Lower leg skin (tissue), 4 donors: ENCODE results near the gene LDLRAP1. TPM values are rescaled to one million over a fixed set of nuclear protein-coding genes. Genes with fewer than 3 reads are reported as not detected.

Experiments used
- DNase-seq, 2 donors: peaks; one replicate each; pipeline ENCODE4 v3.0.0-alpha.2; 2019; ENCODE audit warnings: low spot score in 2 of 2
- H3K4me3 ChIP-seq: fragments of 200-600 bp; sonication (generic); 2 replicates; pipeline ENCODE4 v1.5.1; 2017; ENCODE audit warnings: mild to moderate bottlenecking, low read depth; ENCODE audit not compliant: poor library complexity, severe bottlenecking
- POLR2A ChIP-seq, 2 donors: fragments of 450-650 bp; IDR thresholded peaks; one replicate each; pipeline ENCODE4 v1.6.1; 2016 to 2017; ENCODE audit warnings: antibody characterized with exemption in 2 of 2, mild to moderate bottlenecking in 1 of 2, moderate library complexity in 1 of 2
- WGBS, 2 donors: methylation state at CpG; one replicate each; pipeline ENCODE4 v1.1.5; 2018; 5-methylcytosine and 5-hydroxymethylcytosine counted together
- intact Hi-C: fragments of 100-400 bp; cut with DNase I; formaldehyde crosslinking; loops from one replicate; pipeline ENCODE4 v1.15.0; 2023; ENCODE audit warnings: low total_unique reads
- total RNA-seq, 4 donors: library from RNA; depleted of rRNA; stranded (reverse); fragments of >200 nt; gene quantifications; one replicate each; pipeline ENCODE4 v1.1.0, GENCODE V29; 2016
- TF ChIP-seq, protein P1 (sequence below), 3 donors: fragments of 450-650 bp; IDR thresholded peaks; one replicate each; pipeline ENCODE4 v1.5.1; 2016; ENCODE audit warnings: antibody characterized with exemption in 3 of 3, mild to moderate bottlenecking in 3 of 3, moderate library complexity in 2 of 3

Gene LDLRAP1
- total RNA-seq, 4 donors from 2014 or later, result 26.9 to 36.7 (median 27.2) TPM

DNA sequence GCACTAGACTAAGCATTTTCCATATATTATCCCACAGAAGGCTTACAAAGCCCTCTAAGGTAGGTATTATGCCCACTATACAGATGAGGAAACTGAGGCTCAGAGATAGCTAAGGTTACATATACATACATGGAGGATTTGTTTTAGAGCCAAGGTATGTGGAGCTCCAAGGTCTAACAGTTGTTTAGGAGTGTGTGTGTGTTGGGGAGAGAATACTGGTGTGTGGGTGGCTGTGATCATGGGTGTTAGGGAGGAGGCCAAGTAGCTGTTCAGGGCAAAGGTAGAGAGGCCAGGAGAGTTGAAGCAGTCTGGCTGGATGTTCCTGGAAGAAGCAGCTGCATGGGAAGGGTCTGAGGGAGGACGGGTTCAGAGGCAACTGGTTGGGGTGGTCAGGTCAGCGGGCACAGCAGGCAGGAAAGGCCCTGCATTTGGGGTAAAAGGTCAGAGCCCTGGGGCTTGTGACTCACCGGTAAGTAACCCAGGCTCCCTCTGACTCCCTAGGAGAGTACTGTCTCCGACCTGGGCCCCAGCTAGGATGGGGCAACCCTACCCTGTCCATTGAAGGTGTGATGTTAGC lies 5.1 kb upstream of the LDLRAP1 start:
- no peak overlapping the region for H3K4me3 ChIP-seq
- WGBS, 2 donors, result 77 to 78% methylated on average over 4 of the region's 4 CpGs
- no peak for DNase-seq
- intact Hi-C loops, result no loop called here
- TF ChIP-seq, protein P1, sequence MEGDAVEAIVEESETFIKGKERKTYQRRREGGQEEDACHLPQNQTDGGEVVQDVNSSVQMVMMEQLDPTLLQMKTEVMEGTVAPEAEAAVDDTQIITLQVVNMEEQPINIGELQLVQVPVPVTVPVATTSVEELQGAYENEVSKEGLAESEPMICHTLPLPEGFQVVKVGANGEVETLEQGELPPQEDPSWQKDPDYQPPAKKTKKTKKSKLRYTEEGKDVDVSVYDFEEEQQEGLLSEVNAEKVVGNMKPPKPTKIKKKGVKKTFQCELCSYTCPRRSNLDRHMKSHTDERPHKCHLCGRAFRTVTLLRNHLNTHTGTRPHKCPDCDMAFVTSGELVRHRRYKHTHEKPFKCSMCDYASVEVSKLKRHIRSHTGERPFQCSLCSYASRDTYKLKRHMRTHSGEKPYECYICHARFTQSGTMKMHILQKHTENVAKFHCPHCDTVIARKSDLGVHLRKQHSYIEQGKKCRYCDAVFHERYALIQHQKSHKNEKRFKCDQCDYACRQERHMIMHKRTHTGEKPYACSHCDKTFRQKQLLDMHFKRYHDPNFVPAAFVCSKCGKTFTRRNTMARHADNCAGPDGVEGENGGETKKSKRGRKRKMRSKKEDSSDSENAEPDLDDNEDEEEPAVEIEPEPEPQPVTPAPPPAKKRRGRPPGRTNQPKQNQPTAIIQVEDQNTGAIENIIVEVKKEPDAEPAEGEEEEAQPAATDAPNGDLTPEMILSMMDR (IDR thresholded peaks at IDR 0.05), result no peak
- no peak for TF ChIP-seq POLR2A (IDR thresholded peaks at IDR 0.05)

DNA sequence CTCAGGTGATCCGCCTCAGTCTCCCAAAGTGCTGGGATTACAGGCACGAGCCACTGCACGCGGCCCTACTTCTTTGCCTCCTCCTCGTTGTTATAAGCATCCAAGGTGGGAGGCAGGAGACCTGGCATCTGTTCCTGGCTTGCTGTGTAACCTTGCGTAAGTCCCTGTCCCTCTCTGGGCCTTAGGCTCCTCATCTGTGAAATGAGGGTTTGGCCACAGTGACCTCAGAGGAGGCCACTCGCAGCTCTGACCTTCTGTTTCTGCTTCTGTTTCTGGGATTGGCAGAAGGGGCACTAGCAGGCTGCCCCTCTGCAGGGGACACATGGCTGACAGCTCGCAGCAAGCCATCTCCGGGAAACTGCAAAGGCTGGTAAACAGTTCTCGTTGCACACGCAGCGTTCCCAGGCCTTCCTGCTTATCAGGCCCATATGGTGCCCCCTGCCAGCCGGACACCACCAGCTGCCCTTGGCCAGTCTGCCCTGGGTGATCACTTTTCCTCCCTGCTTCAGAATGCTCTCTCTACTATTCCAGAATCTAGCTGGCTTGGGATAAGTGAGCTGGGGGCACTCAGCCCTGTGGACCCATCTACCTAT lies 2.6 kb upstream of the LDLRAP1 start:
- H3K4me3 ChIP-seq, result no peak overlapping the region
- TF ChIP-seq, protein P1 (IDR thresholded peaks at IDR 0.05), result no peak
- TF ChIP-seq POLR2A (IDR thresholded peaks at IDR 0.05), result no peak
- no peak for DNase-seq
- intact Hi-C loops, result no loop called here
- 86 to 92% methylated on average over 13 of the region's 13 CpGs for WGBS, 2 donors

DNA sequence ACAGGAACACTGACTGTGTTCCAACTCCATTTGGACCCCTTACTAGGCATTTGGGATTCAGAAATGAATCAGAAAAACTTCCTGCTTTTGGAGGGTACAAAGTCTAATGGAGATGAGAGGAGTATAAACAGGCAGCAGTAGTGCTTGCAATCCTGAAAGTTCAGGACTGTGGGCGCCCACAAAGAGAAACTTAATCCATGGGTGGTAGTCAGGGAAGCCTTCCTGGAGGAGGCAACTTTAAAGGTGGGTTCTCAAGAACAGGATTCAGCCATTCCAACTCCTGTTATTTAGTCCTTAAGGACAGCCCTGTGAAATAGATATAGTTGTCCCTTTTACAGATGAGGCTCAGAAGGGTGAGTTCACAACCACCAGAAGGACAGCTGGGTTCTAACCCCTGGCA lies 2.0 kb upstream of the LDLRAP1 start:
- 93% methylated on average over 1 of the region's 1 CpG for WGBS, 2 donors
- intact Hi-C loops, result no loop called here
- DNase-seq, result no peak
- no peak for TF ChIP-seq POLR2A (IDR thresholded peaks at IDR 0.05)
- TF ChIP-seq, protein P1 (IDR thresholded peaks at IDR 0.05), result no peak
- H3K4me3 ChIP-seq, result no peak overlapping the region

DNA sequence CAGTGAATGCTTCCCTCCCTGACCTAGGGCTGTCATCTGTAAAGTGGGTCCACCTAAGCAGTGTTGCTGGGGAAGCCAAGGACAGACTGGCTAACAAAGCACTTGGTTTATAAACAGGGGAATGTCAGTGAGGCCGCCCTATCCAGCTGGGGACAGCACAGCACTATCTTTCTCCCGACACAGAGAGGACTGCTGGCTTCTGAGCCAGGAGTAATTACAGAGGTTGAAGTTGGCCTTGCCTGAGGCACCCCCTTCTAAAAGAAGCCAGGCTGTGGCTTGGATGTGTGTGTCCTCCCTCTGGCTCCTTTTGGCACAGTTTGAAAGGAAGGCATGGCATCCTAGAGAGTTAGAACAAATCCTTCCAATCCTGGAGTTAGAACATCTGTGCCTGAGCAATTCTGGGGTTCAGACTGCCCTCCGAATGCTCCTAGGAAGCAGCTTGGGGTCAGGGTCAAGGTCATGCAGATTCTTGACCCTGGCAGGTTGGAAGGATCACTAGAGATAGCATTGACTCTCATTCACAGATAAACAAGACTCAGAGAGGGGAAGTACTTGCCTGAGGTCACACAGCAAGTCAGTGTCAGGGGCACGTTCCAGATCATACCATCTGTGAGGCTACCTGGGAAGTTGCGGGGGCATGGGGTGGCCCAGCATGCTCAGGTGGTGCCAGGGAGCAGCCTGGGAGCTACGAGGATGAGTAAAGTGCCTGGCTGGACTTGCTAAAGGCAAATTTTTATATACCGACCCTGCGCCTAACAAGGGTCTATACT lies 1.3 kb upstream of the LDLRAP1 start:
- intact Hi-C loops, result no loop called here
- no peak overlapping the region for H3K4me3 ChIP-seq
- WGBS, 2 donors, result 74 to 79% methylated on average over 8 of the region's 8 CpGs
- TF ChIP-seq, protein P1 (IDR thresholded peaks at IDR 0.05), result no peak
- TF ChIP-seq POLR2A (IDR thresholded peaks at IDR 0.05), result no peak
- DNase-seq, result no peak

DNA sequence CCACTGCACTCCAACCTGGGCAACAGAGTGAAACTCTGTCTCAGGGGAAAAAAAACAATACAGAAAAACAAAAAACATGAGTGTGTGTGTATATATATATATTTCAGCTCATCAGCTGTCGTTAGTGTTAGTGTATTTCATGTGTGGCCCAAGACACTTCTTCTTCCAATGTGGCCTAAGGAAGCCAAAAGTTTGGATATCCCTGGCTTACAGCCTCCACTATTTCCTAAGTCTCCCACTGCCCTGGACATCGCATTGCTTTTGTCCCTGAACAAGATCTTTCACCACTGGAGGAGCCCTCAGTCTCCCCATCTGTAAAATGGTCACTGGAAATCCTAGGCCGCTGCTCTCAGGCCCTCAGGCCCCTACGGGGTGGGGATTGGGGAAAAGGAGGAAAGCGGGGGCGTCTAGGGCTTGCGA lies 391 bp upstream of the LDLRAP1 start:
- WGBS, 2 donors, result 30 to 37% methylated on average over 7 of the region's 7 CpGs

More for the DNA sequence above, 391 bp upstream of the LDLRAP1 start:
- no peak for DNase-seq
- intact Hi-C loops, result no loop called here
- TF ChIP-seq, protein P1 (IDR thresholded peaks at IDR 0.05), result no peak
- no peak for TF ChIP-seq POLR2A (IDR thresholded peaks at IDR 0.05)
- no peak overlapping the region for H3K4me3 ChIP-seq
